ENCODE data around the gene RAB33A. TPM values are rescaled to one million over a fixed set of nuclear protein-coding genes. Genes with fewer than 3 reads are reported as not detected.

RAB33A gene
- polyA plus RNA-seq, 3 donors, result 0.13 to 2.1 (median 1.6) TPM

- Histone ChIP-seq H3K9me3 (replicated peaks in 1 of 2; ENCODE audit: control insufficient read depth in 1 of 2, insufficient read depth in 1 of 2, low read length in 2 of 2) (no peaks in the 10 kb centered on the region), H3K36me3 (replicated peaks in 1 of 2; ENCODE audit: control insufficient read depth in 1 of 2, insufficient read depth in 2 of 2, low read length in 2 of 2) (peaks cover 26 to 66% of the 10 kb centered on the region in 2 donors), H3K9ac (ENCODE audit: insufficient read depth, low read length, poor library complexity, severe bottlenecking) (no peak overlapping the region), H3K79me2 (ENCODE audit: insufficient read depth, low read length) (no peaks in the 10 kb centered on the region), H3K4me2 (replicated peaks; ENCODE audit: extremely low read depth, low read length, poor library complexity, severe bottlenecking) (no peak overlapping the region), H3K4me3 (replicated peaks in 1 of 3; ENCODE audit: low read depth in 2 of 3, low read length in 3 of 3) (no peak overlapping the region), H3K27ac (ENCODE audit: low read depth in 1 of 2, low read length in 2 of 2) (no peak overlapping the region), H4K20me1 (ENCODE audit: insufficient read depth, low read length) (no peaks in the 10 kb centered on the region), H3K27me3 (ENCODE audit: control insufficient read depth in 2 of 2, insufficient read depth in 2 of 2, low read length in 2 of 2) (no peaks in the 10 kb centered on the region), H2AFZ (ENCODE audit: insufficient read depth, low read depth, low read length, poor library complexity, severe bottlenecking) (no peak overlapping the region), H3K4me1 (ENCODE audit: control insufficient read depth in 1 of 2, insufficient read depth in 2 of 2, low read length in 2 of 2) (peaks cover 0 to 9% of the 10 kb centered on the region in 2 donors)
- DNase-seq, result no peak
- Mint-ChIP-seq H3K27me3 (ENCODE audit: low read depth in 3 of 3) (peaks cover 0 to under 1% (median 0%) of the 10 kb centered on the region in 3 donors), H3K27ac (no peak overlapping the region), H3K9me3 (no peaks in the 10 kb centered on the region), H3K36me3 (peaks cover 41 to 53% of the 10 kb centered on the region in 2 donors), H3K4me1 (peaks cover 16% of the 10 kb centered on the region), H3K4me3 (no peak overlapping the region)
- no CpG with 5 or more reads among the region's 4 CpGs for WGBS (ENCODE audit: insufficient coverage)
- intact Hi-C loops (cut with micrococcal nuclease), result no loop called here
- no peak for TF ChIP-seq CTCF (IDR thresholded peaks at IDR 0.05)
These were observed 26.6 kb upstream of the RAB33A start for GRCh38 chrX:130145123-130145522.

GRCh38 chrX:130147631-130148030 lies 24.1 kb upstream of the RAB33A start:
- Histone ChIP-seq H3K4me1 (ENCODE audit: control insufficient read depth in 1 of 2, insufficient read depth in 2 of 2, low read length in 2 of 2) (peaks cover 0 to 9% of the 10 kb centered on the region in 2 donors), H3K4me2 (replicated peaks; ENCODE audit: extremely low read depth, low read length, poor library complexity, severe bottlenecking) (no peak overlapping the region), H3K27ac (ENCODE audit: low read depth in 1 of 2, low read length in 2 of 2) (no peak overlapping the region), H3K36me3 (replicated peaks in 1 of 2; ENCODE audit: control insufficient read depth in 1 of 2, insufficient read depth in 2 of 2, low read length in 2 of 2) (peaks cover 19 to 44% of the 10 kb centered on the region in 2 donors), H3K27me3 (ENCODE audit: control insufficient read depth in 2 of 2, insufficient read depth in 2 of 2, low read length in 2 of 2) (no peaks in the 10 kb centered on the region), H3K9me3 (replicated peaks in 1 of 2; ENCODE audit: control insufficient read depth in 1 of 2, insufficient read depth in 1 of 2, low read length in 2 of 2) (no peaks in the 10 kb centered on the region), H3K9ac (ENCODE audit: insufficient read depth, low read length, poor library complexity, severe bottlenecking) (no peak overlapping the region), H4K20me1 (ENCODE audit: insufficient read depth, low read length) (no peaks in the 10 kb centered on the region), H3K79me2 (ENCODE audit: insufficient read depth, low read length) (no peaks in the 10 kb centered on the region), H2AFZ (ENCODE audit: insufficient read depth, low read depth, low read length, poor library complexity, severe bottlenecking) (no peak overlapping the region), H3K4me3 (replicated peaks in 1 of 3; ENCODE audit: low read depth in 2 of 3, low read length in 3 of 3) (no peak overlapping the region)
- no peak overlapping the region for H3K4me3 Mint-ChIP-seq
- peaks cover 0 to 1% (median 0%) of the 10 kb centered on the region in 7 donors for H3K9me3 Mint-ChIP-seq
- peaks cover 28 to 33% of the 10 kb centered on the region in 2 donors for H3K36me3 Mint-ChIP-seq
- H3K27ac Mint-ChIP-seq, result peak overlapping the region in 4 of 7 donors; percentile 26 to 68 (median 62)
- DNase-seq, result peak in 2 of 3 donors; percentile 10 to 17
- intact Hi-C loops (cut with micrococcal nuclease), result no loop called here
- H3K27me3 Mint-ChIP-seq (ENCODE audit: low read depth in 3 of 3), result no peaks in the 10 kb centered on the region
- peaks cover 16% of the 10 kb centered on the region for H3K4me1 Mint-ChIP-seq
- WGBS (ENCODE audit: insufficient coverage), result no CpG with 5 or more reads among the region's 5 CpGs
- TF ChIP-seq CTCF (IDR thresholded peaks at IDR 0.05), result no peak
